Activated CD4-positive, CD25-positive, alpha-beta regulatory T cell (primary cell): ENCODE data around the gene JAK3.
"Not testable (repeated sequence)": the region's sequence is repeated elsewhere in the genome, so short reads cannot be mapped to it uniquely, and the experiment has no call there.

ENCODE experiments used
- DNase-seq, 4 experiments: peaks; one replicate each; lab custom pipeline; 2025; lab: John Stamatoyannopoulos, UW

Gene JAK3

DNA sequence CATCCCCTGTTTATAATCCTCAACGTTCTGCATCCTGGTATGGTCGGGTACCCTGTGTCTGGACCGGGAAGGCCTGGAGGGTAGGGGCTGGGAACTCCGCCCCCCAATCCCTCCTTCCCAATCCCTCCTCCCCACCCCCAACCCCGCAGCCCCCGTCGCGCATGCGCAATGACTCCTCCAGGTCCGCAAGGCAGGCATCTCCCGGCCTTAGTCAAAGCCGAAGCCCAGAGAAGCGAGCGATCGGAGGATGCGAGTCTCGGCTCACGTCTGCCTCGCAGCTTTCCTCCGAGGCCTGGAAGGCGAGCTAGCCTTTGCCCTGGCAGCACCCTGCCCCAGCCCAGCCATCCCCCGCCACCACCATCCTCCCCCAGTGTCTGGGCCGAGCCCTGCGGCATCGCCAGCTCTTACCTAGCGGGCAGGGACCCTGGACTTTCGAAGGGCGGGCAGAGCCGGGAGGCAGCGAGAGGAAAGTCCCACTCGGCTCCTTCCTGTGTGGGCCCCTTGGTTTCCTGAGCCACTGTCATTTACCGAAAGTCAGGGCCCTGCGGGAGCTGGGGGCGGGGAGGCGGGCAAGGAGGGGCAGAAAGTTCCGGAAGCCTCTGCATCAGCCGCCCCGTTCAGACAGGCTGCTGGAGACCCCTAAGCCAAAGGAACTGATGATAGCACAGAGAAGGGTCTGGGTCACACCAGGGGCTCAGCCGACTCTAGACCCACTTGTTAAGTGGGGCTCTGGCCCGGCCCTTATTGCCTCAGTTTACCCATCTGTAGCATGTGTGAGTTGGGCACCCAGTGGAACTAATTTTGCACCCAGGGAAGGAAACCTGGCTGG lies at the start of gene JAK3:
Gene JAK3 (minus strand): TSS at position 445 of the 829 bp plus-strand sequence. CDS start 3,565 bp downstream, outside the sequence.
- DNase-seq, result peak; percentile 64 to 82 (median 77)

DNA sequence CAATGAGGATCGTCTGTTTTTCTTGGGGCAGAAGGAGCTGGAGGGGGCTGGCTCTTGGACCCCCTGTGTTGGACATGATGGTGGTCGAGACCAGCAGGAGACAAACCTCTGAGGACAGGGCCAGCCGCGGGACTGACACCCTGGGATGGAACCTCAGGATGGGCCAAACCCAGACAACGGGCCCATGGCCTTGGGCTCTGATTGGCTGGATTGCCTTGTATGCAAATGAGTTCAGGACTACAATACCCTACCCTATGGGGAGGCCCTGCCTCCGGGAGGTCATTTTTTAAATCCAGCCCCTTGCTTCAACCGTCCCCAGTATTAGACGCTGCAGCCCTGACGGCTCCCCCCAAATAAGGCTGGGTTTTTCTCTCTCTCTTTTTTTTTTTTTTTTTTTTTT lies 46.0 kb upstream of the JAK3 start:
- DNase-seq, result no peak

DNA sequence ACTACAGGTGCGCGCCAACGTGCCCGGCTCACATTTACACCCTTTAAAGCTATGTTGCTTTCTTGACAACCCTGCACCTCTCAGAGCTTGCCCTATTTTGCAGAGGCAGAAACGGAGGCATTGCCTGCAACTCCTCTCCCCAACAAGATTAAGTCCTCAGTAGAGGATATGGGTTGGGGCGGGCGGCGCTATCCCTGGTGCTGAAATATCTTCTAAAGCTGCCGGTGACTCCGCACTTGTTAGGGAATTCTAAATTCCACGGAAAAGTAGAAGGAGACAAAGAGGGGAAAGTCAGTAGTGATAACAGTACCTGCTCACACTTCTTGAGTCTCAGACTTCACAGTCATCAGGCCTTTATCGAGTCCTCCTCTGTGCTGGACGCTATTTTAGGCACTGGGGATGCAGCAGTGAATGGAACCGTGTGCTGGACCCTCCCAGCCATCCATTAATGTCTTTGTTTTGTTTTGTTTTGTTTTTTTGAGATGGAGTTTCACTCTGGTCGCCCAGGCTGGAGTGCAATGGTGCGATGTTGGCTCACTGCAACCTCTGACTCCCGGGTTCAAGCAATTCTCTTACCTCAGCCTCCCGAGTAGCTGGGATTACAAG lies 41.9 kb upstream of the JAK3 start:
- DNase-seq, result no peak

DNA sequence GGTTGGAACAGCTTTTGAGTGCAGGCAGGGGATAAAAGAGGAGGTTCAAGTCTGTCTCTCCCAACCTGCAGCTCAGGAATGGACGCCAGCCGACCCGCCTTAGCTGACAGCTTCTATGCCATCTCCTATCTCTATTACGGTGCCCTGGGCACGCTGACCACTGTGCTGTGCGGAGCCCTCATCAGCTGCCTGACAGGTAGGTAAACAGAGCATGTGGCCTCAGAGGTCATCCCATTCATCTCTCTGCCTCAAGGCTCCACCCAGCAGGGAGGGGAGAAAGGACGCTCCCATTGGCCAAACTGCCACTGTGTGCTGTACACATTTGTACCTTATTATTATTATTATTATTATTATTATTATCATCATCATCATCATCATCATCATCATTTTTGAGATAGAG lies 40.5 kb upstream of the JAK3 start:
- DNase-seq, result no peak

DNA sequence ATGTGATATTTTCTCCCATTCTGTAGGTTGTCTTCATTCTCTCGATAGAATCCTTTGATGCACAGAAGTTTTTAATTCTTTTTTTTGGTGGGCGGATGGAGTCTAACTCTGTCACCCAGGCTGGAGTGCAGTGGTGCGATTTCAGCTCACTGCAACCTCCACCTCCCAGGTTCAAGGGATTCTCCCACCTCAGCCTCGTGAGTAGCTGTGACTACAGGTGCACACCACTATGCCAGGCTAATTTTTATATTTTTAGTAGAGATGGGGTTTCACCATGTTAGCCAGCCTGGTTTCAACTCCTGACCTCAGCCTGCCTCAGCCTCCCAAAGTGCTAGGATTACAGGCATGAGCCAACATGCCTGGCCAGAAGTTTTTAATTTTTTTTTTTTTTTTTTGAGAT lies 39.4 kb upstream of the JAK3 start:
- not testable (repeated sequence) for DNase-seq

DNA sequence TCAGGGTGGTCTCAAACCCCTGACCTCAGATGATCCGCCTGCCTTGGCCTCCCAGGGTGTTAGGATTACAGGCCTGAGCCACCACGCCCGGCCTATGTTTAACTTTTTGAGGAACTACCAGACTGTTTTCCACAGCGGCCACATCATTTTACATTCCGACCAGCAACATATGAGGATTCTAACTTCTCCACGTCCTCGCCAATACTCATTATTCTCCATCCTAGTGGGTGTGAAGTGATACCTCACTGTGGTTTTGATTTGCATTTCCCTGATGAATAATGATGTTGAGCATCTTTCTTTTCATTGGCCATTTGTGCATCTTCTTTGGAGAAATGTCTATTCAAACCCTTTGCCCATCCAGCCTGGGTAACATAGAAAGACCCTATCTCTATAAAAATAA lies 38.7 kb upstream of the JAK3 start:
- DNase-seq, result no peak

DNA sequence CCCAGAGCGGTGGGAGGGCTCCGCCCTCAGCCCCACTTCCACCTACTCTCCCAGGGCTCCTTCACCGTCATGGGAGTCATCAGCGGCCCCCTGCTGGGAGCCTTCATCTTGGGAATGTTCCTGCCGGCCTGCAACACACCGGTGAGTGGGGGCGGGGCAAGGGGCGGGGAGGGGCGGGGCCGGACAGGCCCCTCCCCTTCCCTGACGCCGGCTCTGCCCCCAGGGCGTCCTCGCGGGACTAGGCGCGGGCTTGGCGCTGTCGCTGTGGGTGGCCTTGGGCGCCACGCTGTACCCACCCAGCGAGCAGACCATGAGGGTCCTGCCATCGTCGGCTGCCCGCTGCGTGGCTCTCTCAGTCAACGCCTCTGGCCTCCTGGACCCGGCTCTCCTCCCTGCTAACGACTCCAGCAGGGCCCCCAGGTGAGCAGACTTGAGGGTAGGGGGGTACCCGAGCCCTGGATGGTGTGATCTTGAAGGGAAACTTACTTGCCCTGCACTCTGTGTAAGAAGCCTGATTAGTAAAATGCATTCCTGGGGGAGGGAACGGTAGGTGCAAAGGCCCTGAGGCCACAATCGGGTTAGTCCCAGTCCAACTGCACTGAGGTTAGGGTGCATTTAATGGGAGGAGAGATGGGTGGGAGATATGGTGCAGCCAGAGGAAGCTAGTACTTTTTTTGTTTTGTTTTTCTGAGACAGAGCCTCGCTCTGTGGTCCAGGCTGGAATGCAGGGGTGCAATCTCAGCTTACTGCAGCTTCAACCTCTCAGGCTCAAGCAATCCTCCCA lies 36.0 kb upstream of the JAK3 start:
- no peak for DNase-seq

DNA sequence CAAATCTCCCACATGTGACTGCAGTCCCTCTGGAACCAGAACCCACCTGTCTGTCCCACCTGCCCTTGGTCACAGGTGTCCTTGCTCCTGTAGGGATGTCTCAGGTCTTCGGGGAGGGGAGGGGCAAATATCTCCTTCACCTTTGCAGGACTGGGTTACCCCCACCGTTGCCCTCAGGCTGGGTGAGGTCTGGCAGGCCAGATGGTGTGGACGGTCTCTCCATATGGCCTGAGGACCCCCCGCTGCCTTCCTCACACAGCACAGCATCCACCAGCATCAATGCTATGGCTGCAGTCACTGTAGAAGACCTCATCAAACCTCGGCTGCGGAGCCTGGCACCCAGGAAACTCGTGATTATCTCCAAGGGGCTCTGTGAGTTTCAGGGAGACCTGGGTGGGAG lies 33.9 kb upstream of the JAK3 start:
- no peak for DNase-seq

DNA sequence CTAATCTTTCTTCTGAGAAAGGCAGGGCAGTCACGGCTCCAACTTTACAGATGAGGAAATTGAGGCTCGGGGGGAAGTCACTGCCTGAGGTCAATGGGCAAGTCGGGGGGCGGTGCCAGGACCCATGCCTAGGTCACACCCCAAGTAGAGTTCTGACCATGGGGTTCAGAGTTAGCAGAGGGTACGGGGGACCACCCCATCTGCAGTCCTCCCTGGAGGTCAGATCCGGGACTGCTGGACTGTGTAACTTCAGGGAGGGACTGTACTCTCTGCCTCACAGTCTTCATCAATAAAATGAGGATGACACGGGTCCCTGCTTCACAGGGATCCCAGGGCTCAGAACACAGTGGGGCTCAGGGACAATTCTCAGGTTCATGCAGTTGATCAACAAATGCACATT lies 31.7 kb upstream of the JAK3 start:
- DNase-seq, result no peak

DNA sequence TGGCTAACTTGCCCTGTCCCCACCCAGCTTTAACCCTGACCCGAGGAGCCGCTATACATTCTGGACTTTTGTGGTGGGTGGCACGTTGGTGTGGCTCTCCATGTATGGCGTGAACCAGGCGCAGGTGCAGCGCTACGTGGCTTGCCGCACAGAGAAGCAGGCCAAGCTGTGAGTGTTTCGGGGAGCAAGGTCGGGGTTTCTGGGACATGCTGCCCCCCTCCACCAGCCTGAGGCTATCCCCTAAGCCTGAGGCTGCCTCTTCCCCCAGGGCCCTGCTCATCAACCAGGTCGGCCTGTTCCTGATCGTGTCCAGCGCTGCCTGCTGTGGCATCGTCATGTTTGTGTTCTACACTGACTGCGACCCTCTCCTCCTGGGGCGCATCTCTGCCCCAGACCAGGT lies 29.9 kb upstream of the JAK3 start:
- no peak for DNase-seq

DNA sequence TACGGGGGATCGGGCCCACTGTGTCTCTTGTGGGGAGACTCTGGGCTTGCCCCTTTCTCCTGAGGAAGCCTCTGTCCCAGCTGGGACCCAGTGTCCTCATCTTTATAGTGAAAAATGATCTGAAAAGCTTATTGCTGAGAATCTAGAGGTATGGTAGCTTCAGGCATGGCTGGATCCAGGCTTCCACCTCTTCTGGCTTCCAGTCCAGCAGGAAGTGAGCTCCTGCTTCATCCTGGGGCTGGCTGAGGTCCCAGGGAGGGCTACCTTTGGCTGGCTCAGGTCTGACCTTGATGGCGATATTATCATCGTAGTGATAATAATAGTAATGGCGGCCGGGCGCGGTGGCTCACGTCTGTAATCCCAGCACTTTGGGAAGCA lies 27.0 kb upstream of the JAK3 start:
- DNase-seq, result no peak

DNA sequence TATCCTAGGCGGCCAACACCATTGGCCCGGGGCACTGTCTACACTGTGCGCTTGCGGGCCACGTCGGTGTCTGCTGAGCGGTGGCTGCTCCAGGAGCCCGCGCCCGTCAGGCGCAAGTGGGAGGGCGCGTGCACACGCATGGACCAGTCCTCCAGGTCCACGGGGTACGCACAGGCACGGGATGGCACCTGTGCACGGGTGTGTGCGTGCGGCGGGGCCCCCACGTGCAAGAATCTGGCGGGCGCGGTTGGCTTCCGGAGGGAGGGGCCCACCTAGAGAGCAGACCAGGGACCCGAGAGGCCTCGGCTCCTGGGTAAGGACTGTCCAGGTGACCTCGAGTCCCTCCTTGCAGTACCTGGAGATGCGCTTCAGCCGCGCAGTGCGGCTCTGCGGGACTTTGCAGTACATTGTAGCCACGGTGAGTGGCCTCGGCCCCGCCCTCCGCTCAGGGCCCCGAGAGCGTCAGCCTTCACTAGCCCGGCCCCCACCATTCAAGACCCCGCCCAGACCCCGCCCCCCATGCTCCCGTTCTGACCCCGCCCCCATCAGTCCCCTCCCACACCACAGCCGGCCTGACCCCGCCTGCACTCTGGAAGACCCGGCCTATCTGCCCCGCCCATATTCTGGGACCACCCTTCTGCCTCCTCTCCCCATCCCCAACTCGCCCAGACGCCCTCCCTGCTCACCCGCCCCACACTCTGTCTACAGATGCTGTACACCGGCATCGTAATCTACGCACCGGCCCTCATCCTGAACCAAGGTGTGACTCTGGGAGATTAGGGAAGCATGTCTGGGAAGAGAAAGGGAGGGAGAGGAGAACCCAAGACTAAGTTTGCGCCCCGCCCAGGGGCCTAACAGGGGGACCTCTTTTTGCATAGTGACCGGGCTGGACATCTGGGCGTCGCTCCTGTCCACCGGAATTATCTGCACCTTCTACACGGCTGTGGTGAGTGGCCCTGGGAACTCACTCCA lies 26.3 kb upstream of the JAK3 start:
- DNase-seq, result peak; percentile 55 to 70 (median 57)

DNA sequence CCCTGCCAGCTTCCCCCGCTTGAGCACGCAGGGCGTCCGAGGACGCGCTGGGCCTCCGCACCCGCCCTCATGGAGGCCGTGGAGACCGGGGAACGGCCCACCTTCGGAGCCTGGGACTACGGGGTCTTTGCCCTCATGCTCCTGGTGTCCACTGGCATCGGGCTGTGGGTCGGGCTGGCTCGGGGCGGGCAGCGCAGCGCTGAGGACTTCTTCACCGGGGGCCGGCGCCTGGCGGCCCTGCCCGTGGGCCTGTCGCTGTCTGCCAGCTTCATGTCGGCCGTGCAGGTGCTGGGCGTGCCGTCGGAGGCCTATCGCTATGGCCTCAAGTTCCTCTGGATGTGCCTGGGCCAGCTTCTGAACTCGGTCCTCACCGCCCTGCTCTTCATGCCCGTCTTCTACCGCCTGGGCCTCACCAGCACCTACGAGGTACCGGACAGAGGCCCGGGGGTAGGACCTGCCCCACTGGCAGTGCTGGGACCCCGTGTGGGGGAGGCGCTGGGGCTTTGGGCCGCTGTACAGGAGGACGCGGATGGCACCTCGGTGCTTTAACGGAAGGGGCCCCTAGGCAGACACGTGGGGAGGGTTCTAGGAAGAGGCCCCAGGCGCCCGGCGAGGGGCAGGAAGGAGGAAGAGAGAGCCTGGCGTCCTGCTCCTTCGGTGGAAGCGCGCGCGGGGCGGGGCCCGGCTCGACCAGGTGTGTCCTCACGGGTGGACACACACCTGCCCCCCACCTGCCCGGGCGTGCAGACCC lies 24.6 kb upstream of the JAK3 start:
- DNase-seq, result peak in 3 of 4 experiments; percentile 36 to 39 (median 39)

DNA sequence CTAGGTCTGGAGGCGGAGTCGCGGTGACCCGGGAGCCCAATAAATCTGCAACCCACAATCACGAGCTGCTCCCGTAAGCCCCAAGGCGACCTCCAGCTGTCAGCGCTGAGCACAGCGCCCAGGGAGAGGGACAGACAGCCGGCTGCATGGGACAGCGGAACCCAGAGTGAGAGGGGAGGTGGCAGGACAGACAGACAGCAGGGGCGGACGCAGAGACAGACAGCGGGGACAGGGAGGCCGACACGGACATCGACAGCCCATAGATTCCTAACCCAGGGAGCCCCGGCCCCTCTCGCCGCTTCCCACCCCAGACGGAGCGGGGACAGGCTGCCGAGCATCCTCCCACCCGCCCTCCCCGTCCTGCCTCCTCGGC lies 24.1 kb upstream of the JAK3 start, which contains the start of gene SLC5A5:
Gene SLC5A5 (plus strand): TSS at position 68 of the 373 bp plus-strand sequence. CDS start 375 bp downstream, outside the sequence.
- no peak for DNase-seq

DNA sequence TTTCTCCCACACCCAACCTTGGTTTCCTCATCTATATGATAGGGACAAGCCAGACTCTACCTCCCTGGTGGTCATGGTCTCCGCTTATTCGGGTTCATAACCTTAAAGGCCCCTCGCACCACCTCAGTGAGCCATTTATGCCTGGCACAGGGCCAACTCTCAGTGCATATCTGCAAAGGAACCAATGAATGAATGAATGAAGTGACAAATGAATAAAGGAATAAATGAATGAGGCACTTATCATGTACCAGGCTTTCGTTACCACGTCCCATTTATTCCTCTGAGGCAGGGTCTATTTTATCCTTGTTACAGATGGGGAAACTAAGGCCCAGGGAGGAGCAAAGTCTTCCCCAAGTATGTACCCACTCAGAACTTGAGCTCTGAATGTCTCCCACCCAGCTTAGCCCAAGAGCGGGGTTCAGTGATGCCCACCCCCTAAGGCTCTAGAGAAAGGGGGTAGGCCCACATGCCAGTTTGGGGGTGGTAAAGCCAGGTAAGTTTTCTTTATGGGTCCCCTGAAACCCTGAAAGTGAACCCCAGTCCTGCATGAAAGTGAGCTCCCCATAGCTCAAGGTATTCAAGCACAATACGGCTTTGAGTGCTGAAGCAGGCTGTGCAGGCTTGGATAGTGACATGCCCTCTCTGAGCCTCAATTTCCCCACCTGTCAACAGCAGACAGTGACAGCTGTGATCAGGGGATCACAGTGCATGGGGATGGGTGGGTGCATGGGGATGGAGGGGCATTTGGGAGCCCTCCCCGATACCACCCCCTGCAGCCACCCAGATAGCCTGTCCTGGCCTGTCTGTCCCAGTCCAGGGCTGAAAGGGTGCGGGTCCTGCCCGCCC lies 23.5 kb upstream of the JAK3 start:
- no peak for DNase-seq

DNA sequence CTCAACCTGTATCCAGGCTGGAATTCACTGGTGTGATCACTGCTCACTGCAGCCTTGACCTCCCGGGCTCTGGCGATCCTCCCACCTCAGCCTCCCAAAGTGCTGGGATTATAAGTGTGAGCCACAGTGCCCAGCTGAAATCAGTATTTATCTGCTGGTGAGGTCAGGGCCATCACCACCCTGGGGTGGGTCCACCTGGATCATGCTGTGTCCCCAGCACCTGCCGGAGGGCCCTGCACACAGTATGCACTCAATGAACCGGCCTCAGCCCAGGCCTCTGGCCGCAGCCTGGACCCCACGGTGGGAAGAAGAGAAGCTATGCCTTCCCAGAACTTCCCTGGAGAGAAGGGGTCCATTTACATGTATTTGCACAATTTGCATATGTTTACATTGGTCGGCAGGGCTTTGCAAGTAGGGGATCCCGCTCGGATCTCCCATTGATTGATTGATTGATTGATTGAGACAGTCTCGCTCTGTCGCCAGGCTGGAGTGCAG lies 21.4 kb upstream of the JAK3 start:
- DNase-seq, result no peak

DNA sequence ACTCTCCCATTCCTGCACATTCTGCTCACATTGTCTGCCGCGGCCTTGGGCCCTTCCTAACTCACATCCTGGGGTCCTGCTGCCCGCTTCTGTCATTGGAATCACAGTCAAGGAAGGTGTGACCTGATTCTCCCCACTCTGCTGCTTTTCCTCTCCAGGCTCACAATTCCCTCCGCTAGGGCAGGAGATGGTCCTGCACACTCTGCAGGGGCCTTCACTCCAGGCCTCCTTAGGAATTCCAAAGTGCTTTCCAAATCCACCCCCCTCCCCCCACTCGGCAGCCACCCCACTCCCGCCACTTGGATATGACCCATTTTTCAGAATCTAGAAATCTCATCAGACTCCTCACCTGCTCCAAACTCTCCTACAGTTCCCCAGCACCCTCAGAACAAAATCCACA lies 20.9 kb upstream of the JAK3 start:
- DNase-seq, result no peak

DNA sequence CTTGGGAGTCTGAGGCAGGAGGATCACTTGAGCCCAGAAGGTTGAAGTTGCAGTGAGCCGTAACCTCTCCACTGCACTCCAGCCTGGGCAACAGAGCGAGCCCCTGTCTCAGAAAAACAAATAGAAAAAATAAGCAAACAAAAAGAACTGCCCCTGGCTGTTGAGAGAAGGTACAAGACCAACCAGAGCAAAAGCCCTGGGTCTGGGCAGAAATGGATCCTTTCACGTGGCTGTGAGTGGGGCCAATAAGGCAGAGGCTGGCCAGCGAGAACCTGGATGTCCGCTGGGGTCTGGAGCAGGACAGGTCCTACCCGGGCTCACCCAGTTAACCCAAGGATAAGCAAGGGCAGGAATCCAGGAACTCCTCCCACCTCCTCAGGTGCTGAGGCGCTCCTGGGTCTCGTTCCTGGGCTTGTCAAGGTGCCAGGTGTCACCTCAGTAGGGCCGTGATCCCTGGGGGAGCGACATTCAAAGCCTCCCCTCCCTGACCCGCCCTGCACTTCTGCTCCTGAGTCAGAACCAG lies 19.2 kb upstream of the JAK3 start:
- DNase-seq, result no peak

DNA sequence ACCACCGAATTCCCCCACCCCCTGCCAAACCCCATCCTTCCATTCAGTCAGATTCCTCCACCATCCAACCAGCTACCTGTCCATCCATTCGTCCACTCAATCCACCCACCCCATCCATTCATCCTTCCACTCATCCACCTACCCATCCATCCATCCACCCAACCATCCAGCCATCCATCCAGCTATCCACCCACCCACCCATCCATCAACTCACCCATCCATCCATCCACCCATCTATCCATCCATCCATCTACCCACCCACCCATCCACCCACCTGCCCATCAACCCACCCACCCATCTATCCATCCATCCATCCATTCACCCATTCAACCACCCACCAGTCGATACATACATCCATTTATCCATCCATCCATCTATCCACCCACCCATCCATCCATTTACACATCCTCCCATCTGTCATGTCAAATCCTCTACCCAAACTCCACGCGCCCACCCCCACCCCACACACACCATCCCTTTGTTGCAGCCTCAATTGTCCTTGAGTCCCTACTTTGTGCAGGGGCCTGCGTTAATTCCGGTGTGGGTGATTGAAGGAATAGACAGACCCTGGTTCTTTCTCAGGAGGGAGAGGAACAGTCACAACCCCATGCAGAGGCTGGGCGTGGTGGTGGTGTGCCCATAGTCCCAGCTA lies 18.7 kb upstream of the JAK3 start:
- no peak for DNase-seq
